Measurements from ENCODE around the gene GUCA1A.

Gene GUCA1A

GRCh38 chr6:42173101-42173500, at the start of gene GUCA1A:
GUCA1A (plus strand) TSS chr6:42173364; CDS start chr6:42173614, 250 bp downstream.
- no peak for DNase-seq (ENCODE audit: low spot score)

GRCh38 chr6:42123379-42124103, 49.6 kb upstream of the GUCA1A start:
- no peak for DNase-seq (ENCODE audit: low spot score)

GRCh38 chr6:42124223-42124836, 48.8 kb upstream of the GUCA1A start:
- DNase-seq (ENCODE audit: low spot score): no peak

DNA sequence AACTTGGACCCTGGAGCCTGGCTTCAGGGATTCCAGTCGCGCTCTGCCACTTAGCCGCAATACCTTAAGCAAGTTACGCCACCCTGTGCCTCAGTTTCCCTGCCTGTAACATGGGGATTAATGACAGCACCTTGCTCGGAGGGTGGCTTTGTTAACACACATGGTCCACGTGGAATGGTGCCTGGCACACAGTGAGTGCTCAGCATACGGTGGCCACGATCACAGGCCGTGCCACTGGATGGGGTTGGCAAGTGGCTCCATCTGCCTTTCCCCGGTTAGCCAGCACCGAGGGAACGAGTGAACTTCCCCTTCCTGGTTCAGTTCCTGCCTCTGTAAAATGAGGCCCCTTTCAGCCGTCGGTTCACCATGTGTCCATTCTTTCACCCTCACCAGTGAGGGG, 47.9 kb upstream of the GUCA1A start:
- DNase-seq (ENCODE audit: low spot score): no peak

DNA sequence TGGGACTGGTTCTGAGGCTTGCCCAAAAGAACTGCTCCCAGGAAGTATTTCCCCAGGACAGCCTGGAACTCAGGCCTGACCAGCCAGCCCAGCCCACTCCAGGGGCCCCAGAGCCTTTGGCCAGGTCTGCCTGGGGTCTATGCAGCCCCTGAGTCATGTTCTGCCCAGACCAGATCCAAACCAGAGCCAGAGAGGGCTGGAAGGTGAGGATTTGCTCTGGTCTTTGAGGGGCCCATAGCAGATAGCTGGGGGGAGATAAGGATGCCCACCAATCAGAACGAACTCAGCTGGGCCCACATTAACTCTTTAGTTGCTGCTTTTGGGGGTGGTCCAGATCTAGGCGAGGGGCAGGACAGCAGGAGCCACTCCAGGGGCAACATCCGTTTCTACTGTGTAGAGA, 47.5 kb upstream of the GUCA1A start:
- DNase-seq (ENCODE audit: low spot score): no peak

DNA sequence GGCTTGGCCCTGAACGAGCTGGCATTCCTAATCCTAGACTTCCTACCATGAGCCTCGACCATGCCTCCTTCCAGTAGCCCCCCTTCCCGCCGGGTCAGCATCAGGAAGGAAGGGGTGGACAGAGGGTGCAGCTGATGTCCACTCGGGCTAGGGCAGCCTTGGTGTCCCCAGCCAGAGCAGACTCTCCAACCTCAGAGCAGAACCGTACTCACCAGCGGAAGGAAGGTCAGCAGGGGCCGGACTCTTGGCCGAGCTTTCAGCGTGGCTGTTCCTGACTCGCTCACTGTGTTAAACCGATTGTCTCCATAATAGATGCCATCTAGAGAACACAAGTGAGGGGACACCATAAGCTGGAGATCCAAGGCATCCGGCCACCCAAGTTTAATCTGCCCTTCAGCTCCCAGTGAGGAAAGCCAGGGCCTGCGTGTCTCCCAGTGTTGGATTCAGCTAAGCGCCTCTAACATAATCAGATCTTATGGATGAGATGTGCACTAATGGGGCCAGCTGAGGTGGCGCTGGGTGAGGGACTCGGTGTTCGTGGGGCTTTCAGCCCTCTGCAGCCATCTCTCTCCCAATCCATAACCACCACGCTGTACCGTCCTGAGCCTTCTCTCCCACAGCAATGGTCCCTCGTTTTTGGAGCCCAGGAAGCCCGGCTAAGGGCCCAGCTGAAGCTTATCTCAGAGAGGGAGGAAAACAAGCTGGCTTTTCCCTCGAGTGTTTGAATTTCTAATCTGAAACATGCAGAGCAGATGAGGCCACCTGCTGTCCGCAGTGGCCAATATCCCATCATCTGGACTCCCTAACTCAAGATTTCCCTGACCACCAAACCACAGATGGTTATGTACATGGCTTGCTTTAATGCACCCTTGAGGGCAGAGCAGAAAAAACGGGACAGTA, 44.5 kb upstream of the GUCA1A start:
- DNase-seq (ENCODE audit: low spot score): no peak

GRCh38 chr6:42129360-42129676, 43.8 kb upstream of the GUCA1A start:
- no peak for DNase-seq (ENCODE audit: low spot score)

GRCh38 chr6:42131531-42131930, 41.6 kb upstream of the GUCA1A start:
- peak; percentile 65 for DNase-seq (ENCODE audit: low spot score)

- DNase-seq (ENCODE audit: low spot score): no peak
Observed at GRCh38 chr6:42133926-42134325, 39.2 kb upstream of the GUCA1A start.

GRCh38 chr6:42135161-42135560, 38.0 kb upstream of the GUCA1A start:
- no peak for DNase-seq (ENCODE audit: low spot score)

GRCh38 chr6:42135722-42136121, 37.4 kb upstream of the GUCA1A start:
- no peak for DNase-seq (ENCODE audit: low spot score)

GRCh38 chr6:42136508-42137193, 36.5 kb upstream of the GUCA1A start:
- DNase-seq (ENCODE audit: low spot score): peak; percentile 70

GRCh38 chr6:42137194-42137753, 35.9 kb upstream of the GUCA1A start:
- no peak for DNase-seq (ENCODE audit: low spot score)

GRCh38 chr6:42138190-42138589, 35.0 kb upstream of the GUCA1A start:
- no peak for DNase-seq (ENCODE audit: low spot score)

DNA sequence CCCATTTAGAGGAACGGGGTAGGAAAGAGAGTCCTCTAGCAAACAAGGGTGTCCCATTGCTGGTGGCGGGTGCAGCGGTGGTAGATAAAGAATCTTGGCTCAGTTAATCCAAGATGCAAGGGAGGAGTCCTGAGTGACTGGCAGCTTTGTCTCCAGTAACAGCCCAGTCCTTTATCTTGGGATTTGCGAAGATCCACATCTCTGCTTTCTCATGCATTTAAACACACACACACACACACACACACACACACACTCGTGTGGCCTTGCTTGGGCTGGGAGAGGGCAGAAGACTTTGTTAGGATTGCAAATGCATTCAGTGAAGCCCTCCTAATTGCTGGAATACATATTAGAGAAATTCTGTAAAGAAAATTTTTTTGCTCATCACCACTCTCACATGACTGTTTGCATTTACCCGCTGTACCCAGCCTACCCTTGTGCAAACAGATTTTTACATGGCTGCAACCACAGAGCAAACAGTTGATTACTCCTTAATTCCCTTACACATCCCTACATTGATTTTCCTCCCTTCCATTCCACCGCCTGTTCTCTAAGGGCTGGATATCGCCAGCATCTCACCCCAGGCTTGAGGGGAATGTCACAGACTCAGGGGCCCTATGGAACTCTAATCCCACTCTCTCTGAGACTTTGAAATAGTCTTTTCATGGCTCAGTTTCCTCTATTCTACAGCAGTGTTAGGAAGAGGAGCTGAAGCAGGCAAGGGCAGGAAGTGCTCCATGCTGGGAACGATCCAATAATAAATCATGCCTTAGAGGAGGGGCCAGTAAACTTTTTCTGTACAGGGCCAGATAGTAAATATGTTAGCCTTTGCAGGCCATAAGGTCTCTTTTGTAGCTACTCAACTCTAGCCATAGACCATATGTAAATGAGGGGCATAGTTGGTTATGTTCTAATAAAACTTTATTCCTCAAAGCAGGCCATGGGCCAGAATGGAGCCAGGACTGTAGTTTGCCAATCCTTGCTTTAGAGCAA, 34.2 kb upstream of the GUCA1A start:
- no peak for DNase-seq (ENCODE audit: low spot score)

DNA sequence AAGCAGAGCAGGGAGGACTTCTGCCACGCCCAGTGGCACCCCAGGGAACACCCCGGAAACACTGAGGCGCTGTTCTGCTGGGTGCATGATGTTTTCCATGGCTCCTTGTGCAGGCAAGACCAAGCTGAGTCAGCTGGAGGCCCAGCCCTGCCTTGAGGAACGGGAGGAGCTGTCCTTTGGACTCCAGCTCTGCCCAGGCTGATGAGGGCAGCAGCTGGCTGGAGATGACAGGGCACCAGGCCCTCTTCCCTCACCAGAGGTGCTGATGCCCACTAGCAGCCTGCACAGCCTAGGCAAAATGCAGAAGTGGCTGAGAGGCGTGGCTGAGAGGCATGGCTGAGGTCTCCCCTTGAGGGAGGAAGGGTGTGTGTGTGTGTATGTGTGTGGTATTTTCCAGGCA, 33.1 kb upstream of the GUCA1A start:
- DNase-seq (ENCODE audit: low spot score): peak; percentile 50

GRCh38 chr6:42140756-42141602, 32.2 kb upstream of the GUCA1A start:
- DNase-seq (ENCODE audit: low spot score): peak; percentile 71

DNA sequence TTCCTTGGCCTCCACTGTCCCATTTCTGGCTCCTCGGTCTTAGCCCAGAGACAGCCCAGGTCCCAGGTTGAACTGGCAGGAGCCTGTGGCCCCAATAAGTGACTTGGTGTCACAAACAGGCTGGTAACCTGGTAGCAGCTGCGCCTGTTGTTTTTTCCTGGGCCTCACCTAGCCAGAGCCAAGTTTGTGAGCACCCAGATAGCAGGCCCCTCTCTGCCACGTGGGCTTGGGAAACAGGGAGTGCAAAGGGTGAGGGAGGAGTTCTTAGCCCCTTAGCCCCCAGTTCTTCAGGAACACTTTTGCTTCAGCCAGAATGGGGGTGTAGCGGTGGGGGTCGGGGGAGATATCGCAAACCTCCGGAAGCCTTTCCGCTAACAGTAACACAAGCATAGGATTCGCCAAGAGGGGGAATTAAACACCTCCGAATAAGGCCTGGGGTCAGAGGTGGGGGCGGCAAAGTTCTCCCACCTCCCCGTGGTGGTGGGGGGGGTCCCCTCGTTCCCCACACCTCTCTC, 31.5 kb upstream of the GUCA1A start:
- peak; percentile 45 for DNase-seq (ENCODE audit: low spot score)

DNA sequence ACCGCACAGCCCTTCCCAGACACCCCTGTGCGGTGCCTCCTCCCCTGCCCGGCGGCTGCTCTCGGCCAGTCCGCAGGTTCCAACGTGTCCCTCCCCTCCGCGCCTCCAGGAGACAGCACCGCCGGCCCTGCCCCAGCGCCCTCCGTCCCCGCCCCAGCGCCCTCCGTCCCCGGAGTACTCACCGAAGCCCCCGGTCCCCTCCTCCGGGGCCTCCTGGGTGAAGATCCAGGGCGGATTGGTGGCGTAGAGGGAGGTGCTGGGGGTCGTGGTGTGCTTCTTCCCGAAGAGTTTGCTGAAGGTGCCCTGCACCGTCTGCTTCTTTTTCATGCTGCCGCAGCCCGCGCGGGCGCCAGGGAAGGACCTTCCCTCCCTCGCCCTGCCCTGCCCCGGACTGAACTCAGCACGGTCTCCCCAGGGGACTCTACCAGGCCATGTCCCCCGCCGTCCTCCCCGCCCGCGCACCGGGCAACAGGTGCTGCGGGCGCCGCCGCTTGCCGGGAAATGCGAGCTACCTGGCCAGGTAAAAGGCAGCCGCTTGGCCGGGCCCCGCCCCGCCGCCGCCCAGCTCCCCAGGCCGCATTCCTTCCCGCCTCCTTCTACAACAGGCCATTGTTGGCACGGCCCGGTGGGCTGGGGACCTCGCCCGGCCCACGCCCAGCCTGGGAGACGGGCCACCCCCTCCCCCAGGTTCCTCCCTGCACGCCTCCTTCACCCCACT, 30.9 kb upstream of the GUCA1A start, which contains the start of gene C6orf132:
Gene C6orf132 (minus strand): TSS at position 503 of the 718 bp plus-strand sequence. CDS start 176 bp downstream, at position 327.
- peak; percentile 82 for DNase-seq (ENCODE audit: low spot score)
